Gastroesophageal sphincter (tissue), 4 donors: Measurements from ENCODE around the gene FAM8A1. TPM values are rescaled to one million over a fixed set of nuclear protein-coding genes. Genes with fewer than 3 reads are reported as not detected.
A peak's percentile ranks its signal among the peaks of the same experiment; 100 is the strongest.
"Not testable (repeated sequence)": the region's sequence is repeated elsewhere in the genome, so short reads cannot be mapped to it uniquely, and the experiment has no call there.

ENCODE experiments used
- ATAC-seq: fragments of 150-250 bp; one replicate; pipeline ENCODE4 v1.9.1; 2016; ENCODE audit warnings: mild to moderate bottlenecking, moderate library complexity
- H3K27ac ChIP-seq, 4 donors: fragments of 200-600 bp; sonication (generic) in 3 of 4; 1 replicate in 3 of 4; 2 replicates in 1 of 4; pipeline ENCODE4 v1.5.1; 2016 to 2019
- H3K27me3 ChIP-seq: fragments of 200-600 bp; sonication (generic); one replicate; pipeline ENCODE4 v1.5.1; 2019
- H3K36me3 ChIP-seq, 2 donors: fragments of 200-600 bp; sonication (generic); one replicate each; pipeline ENCODE4 v1.5.1; 2019; ENCODE audit warnings: control low read depth in 1 of 2
- H3K4me1 ChIP-seq, 3 donors: fragments of 200-600 bp; sonication (generic); 1 replicate in 2 of 3; 2 replicates in 1 of 3; pipeline ENCODE4 v1.5.1; 2016 to 2019; ENCODE audit warnings: control low read depth in 2 of 3
- H3K4me3 ChIP-seq, 2 donors: fragments of 200-600 bp; sonication (generic); one replicate each; pipeline ENCODE4 v1.5.1; 2019; ENCODE audit warnings: mild to moderate bottlenecking in 1 of 2, moderate library complexity in 1 of 2
- H3K9me3 ChIP-seq, 3 donors: fragments of 200-600 bp; sonication (generic); one replicate each; pipeline ENCODE4 v1.5.1; 2017 to 2019; ENCODE audit warnings: control low read depth in 2 of 3
- CTCF ChIP-seq, 4 experiments: fragments of 200-600 bp in 2 of 4; fragments of 450-650 bp in 2 of 4; sonication (generic) in 1 of 4; IDR thresholded peaks; one replicate each; pipeline ENCODE4 v1.5.1; 2017 to 2019; ENCODE audit warnings: antibody characterized with exemption in 4 of 4, mild to moderate bottlenecking in 2 of 4, moderate library complexity in 2 of 4
- EP300 ChIP-seq: sonication (generic); formaldehyde crosslinking; IDR thresholded peaks from one replicate; pipeline ENCODE4 v1.6.1; 2017; ENCODE audit warnings: antibody characterized with exemption, mild to moderate bottlenecking
- POLR2A ChIP-seq, 2 donors: fragments of 450-650 bp; IDR thresholded peaks; one replicate each; pipeline ENCODE4 v1.6.1; 2017; ENCODE audit warnings: antibody characterized with exemption in 2 of 2, mild to moderate bottlenecking in 2 of 2, moderate library complexity in 1 of 2
- POLR2AphosphoS5 ChIP-seq: sonication (generic); formaldehyde crosslinking; IDR thresholded peaks from one replicate; pipeline ENCODE4 v1.6.1; 2017; ENCODE audit warnings: antibody characterized with exemption
- whole genome bisulfite sequencing, 2 donors: methylation state at CpG; one replicate each; pipeline ENCODE4 v1.1.5; 2018; ENCODE audit warnings: low coverage in 1 of 2; 5-methylcytosine and 5-hydroxymethylcytosine counted together
- total RNA-seq, 4 donors: library from RNA; depleted of rRNA; stranded (reverse); fragments of >200 nt; gene quantifications; one replicate each; pipeline ENCODE4 v1.1.0, GENCODE V29; 2016

Gene FAM8A1
- total RNA-seq, 4 donors from 2014 or later: 38.1 to 55.2 (median 45.9) TPM

GRCh38 chr6:17583811-17584210 is 16.3 kb upstream of the FAM8A1 start:
- Histone ChIP-seq H3K4me1 (peaks cover 4 to 22% (median 6%) of the 10 kb centered on the region in 3 donors), H3K9me3 (no peaks in the 10 kb centered on the region), H3K27ac (peak overlapping the region; percentile 75 to 84 (median 78)), H3K27me3 (no peaks in the 10 kb centered on the region), H3K36me3 (no peaks in the 10 kb centered on the region), H3K4me3 (peak overlapping the region in 1 of 2 donors; percentile 8)
- WGBS, 2 donors: 4 to 9% methylated on average over 5 of the region's 5 CpGs
- TF ChIP-seq EP300: no peak
- peak; percentile 53 for TF ChIP-seq POLR2AphosphoS5
- ATAC-seq: peak; percentile 52

- TF ChIP-seq CTCF (IDR thresholded peaks at IDR 0.05): peak; percentile 75 to 96 (median 88)
- TF ChIP-seq POLR2A (IDR thresholded peaks at IDR 0.05): no peak
- H3K36me3 ChIP-seq: no peaks in the 10 kb centered on the region
- ATAC-seq: peak; percentile 89
- H3K27me3 ChIP-seq: no peaks in the 10 kb centered on the region
- no peaks in the 10 kb centered on the region for H3K9me3 ChIP-seq
- H3K4me3 ChIP-seq: peak overlapping the region in 1 of 2 donors; percentile 8
- H3K4me1 ChIP-seq: peaks cover 4 to 22% (median 6%) of the 10 kb centered on the region in 3 donors
- peak overlapping the region; percentile 75 to 84 (median 78) for H3K27ac ChIP-seq
- 0 to 6% methylated on average over 4 to 7 of the region's 7 CpGs for WGBS, 2 donors
Observed at GRCh38 chr6:17584241-17584803, 15.8 kb upstream of the FAM8A1 start.

- Histone ChIP-seq H3K27ac (no peak overlapping the region), H3K9me3 (no peaks in the 10 kb centered on the region), H3K27me3 (no peaks in the 10 kb centered on the region), H3K36me3 (no peaks in the 10 kb centered on the region), H3K4me1 (peaks cover 4 to 17% (median 6%) of the 10 kb centered on the region in 3 donors), H3K4me3 (no peak overlapping the region)
- WGBS, 2 donors: 60 to 78% methylated on average over 2 to 7 of the region's 7 CpGs
- ATAC-seq: no peak
- TF ChIP-seq CTCF (IDR thresholded peaks at IDR 0.05): no peak
- TF ChIP-seq POLR2A (IDR thresholded peaks at IDR 0.05): no peak
Observed at GRCh38 chr6:17585766-17586490, 14.2 kb upstream of the FAM8A1 start.

- peaks cover 4 to 16% (median 6%) of the 10 kb centered on the region in 3 donors for H3K4me1 ChIP-seq
- not testable (repeated sequence) for H3K27me3 ChIP-seq, H3K4me3 ChIP-seq, H3K36me3 ChIP-seq, H3K9me3 ChIP-seq, H3K27ac ChIP-seq, ATAC-seq
- 85% methylated on average over 12 to 13 of the region's 13 CpGs for WGBS, 2 donors
Observed at GRCh38 chr6:17586623-17587022, 13.5 kb upstream of the FAM8A1 start.

GRCh38 chr6:17588011-17588410 is 12.1 kb upstream of the FAM8A1 start:
- ATAC-seq: no peak
- Histone ChIP-seq H3K27me3 (no peaks in the 10 kb centered on the region), H3K36me3 (no peaks in the 10 kb centered on the region), H3K9me3 (no peaks in the 10 kb centered on the region), H3K4me3 (no peak overlapping the region), H3K4me1 (peaks cover 4 to 15% (median 6%) of the 10 kb centered on the region in 3 donors), H3K27ac (no peak overlapping the region)
- 90 to 91% methylated on average over 6 of the region's 6 CpGs for WGBS, 2 donors
- TF ChIP-seq EP300 (no peak), CTCF (IDR thresholded peaks at IDR 0.05) (no peak), POLR2A (IDR thresholded peaks at IDR 0.05) (no peak), POLR2AphosphoS5 (no peak)
